ENCODE measurements around the gene ZNF562.

The ZNF562 gene

GRCh38 chr19:9641810-9642209 lies 33.1 kb downstream of the ZNF562 start:
- DNase-seq, result no peak

- DNase-seq, result no peak
Measured at GRCh38 chr19:9640956-9641355, 33.9 kb downstream of the ZNF562 start.

- DNase-seq, result no peak
Measured at GRCh38 chr19:9636018-9636417, 38.9 kb downstream of the ZNF562 start.

GRCh38 chr19:9627856-9628255 lies 47.0 kb downstream of the ZNF562 start:
- no peak for DNase-seq

GRCh38 chr19:9622531-9622930 lies 52.4 kb downstream of the ZNF562 start:
- peak; percentile 42 for DNase-seq

GRCh38 chr19:9621156-9622037 lies 53.5 kb downstream of the ZNF562 start, which contains the start of gene ZNF561:
Gene ZNF561 (minus strand): TSS chr19:9621232. CDS start chr19:9619456, 1,776 bp downstream.
- peak; percentile 89 for DNase-seq

- no peak for DNase-seq
Measured at GRCh38 chr19:9620842-9621155, 54.1 kb downstream of the ZNF562 start.

- DNase-seq, result no peak
Measured at GRCh38 chr19:9615844-9616243, 59.1 kb downstream of the ZNF562 start.

GRCh38 chr19:9610484-9611113 lies 64.3 kb downstream of the ZNF562 start:
- DNase-seq, result no peak

- no peak for DNase-seq
Measured at GRCh38 chr19:9608912-9609311, 66.0 kb downstream of the ZNF562 start.

- DNase-seq, result peak; percentile 66
Measured at GRCh38 chr19:9597027-9597426, 77.9 kb downstream of the ZNF562 start.

Data from fibroblast of skin of back (primary cell).